Measurements from ENCODE around the gene LMBRD1. TPM values are rescaled to one million over a fixed set of nuclear protein-coding genes. Genes with fewer than 3 reads are reported as not detected.
A peak's percentile ranks its signal among the peaks of the same experiment; 100 is the strongest.

Gene LMBRD1
- total and polyA plus RNA-seq, 8 donors, result 9.8 to 83.0 (median 28.1) TPM

DNA sequence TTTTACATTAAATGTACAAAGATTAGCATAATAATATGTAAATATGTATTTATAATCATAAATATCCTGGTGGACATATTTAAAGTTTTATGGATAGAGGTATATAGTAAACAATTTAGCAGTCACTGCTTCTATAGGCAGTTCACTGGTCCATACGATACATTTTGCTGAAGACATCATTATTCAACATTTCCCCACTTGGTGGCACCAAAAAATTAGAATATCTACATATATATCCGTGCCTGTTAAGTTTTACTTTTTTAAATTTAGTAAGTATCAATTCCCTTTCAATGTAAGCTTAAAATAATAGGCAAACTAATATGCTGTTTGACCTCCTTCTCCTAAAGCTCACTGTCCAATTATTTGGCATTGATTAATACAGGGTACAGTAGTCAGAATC lies 64.2 kb downstream of the LMBRD1 start:
- H3K36me3 ChIP-seq, result peaks cover 0 to 20% (median 17%) of the 10 kb centered on the region in 4 donors
- peaks cover 0 to 15% (median 0%) of the 10 kb centered on the region in 4 donors for H3K4me1 ChIP-seq
- no peaks in the 10 kb centered on the region for H3K27me3 ChIP-seq
- intact Hi-C loops (cut with DNase I; ENCODE audit: low total_unique reads), result no loop called here
- WGBS, 5 donors, result 36 to 54% (median 47%) methylated on average over 2 of the region's 2 CpGs
- H3K4me3 ChIP-seq, result no peak overlapping the region
- H3K9me3 ChIP-seq, result no peaks in the 10 kb centered on the region
- DNase-seq, result peak in 1 of 2 donors; percentile 42
- no peak overlapping the region for H3K27ac ChIP-seq
- TF ChIP-seq EP300 (IDR thresholded peaks at IDR 0.05) (no peak), POLR2A (IDR thresholded peaks at IDR 0.05) (no peak), POLR2AphosphoS5 (IDR thresholded peaks at IDR 0.05) (no peak)
- TF ChIP-seq, protein P1, sequence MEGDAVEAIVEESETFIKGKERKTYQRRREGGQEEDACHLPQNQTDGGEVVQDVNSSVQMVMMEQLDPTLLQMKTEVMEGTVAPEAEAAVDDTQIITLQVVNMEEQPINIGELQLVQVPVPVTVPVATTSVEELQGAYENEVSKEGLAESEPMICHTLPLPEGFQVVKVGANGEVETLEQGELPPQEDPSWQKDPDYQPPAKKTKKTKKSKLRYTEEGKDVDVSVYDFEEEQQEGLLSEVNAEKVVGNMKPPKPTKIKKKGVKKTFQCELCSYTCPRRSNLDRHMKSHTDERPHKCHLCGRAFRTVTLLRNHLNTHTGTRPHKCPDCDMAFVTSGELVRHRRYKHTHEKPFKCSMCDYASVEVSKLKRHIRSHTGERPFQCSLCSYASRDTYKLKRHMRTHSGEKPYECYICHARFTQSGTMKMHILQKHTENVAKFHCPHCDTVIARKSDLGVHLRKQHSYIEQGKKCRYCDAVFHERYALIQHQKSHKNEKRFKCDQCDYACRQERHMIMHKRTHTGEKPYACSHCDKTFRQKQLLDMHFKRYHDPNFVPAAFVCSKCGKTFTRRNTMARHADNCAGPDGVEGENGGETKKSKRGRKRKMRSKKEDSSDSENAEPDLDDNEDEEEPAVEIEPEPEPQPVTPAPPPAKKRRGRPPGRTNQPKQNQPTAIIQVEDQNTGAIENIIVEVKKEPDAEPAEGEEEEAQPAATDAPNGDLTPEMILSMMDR (IDR thresholded peaks at IDR 0.05), result no peak

DNA sequence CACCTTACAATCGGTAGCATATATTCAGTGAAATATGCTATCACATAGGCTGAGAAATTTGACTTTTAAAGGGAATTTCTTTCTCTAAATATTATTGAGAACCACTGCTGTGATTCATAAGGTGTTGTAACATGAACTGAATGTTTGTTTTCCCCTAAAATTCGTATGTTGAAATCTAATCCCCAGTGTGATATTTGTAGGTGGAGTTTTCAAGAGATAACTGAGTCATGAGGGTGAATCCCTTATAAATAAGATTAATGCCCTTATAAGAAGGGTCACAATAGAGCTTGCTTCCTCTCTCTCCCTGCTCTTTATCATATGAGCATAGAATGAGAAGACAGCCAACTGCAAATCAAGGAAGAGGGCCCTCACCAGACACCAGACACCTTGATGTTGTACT lies 64.8 kb downstream of the LMBRD1 start:
- no peaks in the 10 kb centered on the region for H3K9me3 ChIP-seq
- no peak overlapping the region for H3K27ac ChIP-seq
- H3K36me3 ChIP-seq, result peaks cover 0 to 20% (median 16%) of the 10 kb centered on the region in 4 donors
- no peak for DNase-seq
- intact Hi-C loops (cut with DNase I; ENCODE audit: low total_unique reads), result no loop called here
- no peaks in the 10 kb centered on the region for H3K27me3 ChIP-seq
- WGBS, 5 donors, result 52 to 75% (median 57%) methylated on average over 2 of the region's 2 CpGs
- H3K4me1 ChIP-seq, result peaks cover 0 to 15% (median 0%) of the 10 kb centered on the region in 4 donors
- H3K4me3 ChIP-seq, result no peak overlapping the region
- no peak for TF ChIP-seq POLR2A (IDR thresholded peaks at IDR 0.05)
- TF ChIP-seq, protein P1 (IDR thresholded peaks at IDR 0.05), result no peak
- no peak for TF ChIP-seq EP300 (IDR thresholded peaks at IDR 0.05)
- TF ChIP-seq POLR2AphosphoS5 (IDR thresholded peaks at IDR 0.05), result no peak

DNA sequence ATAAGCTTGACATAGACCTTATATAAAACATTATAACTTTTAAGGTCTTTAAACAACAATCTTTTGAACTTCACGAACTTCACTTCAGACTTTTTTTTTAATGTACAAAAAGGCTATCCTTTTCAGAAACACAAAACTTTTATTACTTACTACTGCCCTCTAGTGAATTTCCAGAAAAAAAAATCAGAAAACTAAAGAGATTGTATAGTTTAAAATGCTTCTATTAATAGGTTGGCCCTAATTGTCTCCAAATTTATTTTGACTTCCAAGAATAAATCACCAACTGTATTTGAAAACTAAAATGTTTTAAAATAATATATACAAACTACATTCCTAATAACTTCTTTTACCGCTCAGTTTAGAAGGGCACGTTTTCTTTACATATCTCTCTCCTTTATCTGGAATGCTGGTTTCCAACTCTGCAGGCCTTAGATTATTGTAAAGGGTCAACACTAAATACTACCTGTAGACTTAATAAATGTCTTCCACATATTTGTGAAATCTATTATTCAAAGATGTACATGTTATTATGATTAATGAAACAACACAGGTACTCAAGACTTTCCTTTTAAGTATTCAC lies 66.8 kb downstream of the LMBRD1 start:
- Histone ChIP-seq H3K27ac (no peak overlapping the region), H3K9me3 (peaks cover 0 to 11% (median 5%) of the 10 kb centered on the region in 4 donors), H3K4me3 (no peak overlapping the region), H3K36me3 (peaks cover 0 to 24% (median 13%) of the 10 kb centered on the region in 4 donors), H3K4me1 (peaks cover 0 to 15% (median 0%) of the 10 kb centered on the region in 4 donors), H3K27me3 (no peaks in the 10 kb centered on the region)
- WGBS, 5 donors, result 45 to 62% (median 46%) methylated on average over 3 of the region's 3 CpGs
- peak in 1 of 2 donors; percentile 6 for DNase-seq
- TF ChIP-seq, protein P1 (IDR thresholded peaks at IDR 0.05), result peak in 1 of 7 experiments; percentile 24
- no peak for TF ChIP-seq POLR2A (IDR thresholded peaks at IDR 0.05)
- intact Hi-C loops (cut with DNase I; ENCODE audit: low total_unique reads), result no loop called here

DNA sequence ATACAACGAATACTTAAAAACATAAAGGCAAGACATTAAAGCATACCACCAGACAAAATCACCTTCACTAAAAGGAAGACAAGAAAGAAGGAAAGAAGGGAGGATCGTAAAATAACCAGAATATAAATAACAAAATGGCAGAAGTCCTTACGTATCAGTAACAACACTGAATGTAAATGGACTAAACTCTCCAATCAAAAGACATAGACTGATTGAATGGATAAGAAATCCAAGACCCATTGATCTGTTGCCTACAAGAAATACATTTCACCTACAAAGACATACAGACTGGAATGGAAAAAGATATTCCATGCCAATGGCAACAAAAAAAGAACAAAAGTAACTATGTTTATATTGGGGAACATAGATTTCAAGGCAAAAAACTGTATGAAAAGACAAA lies 74.1 kb downstream of the LMBRD1 start:
- no peak for TF ChIP-seq EP300 (IDR thresholded peaks at IDR 0.05)
- TF ChIP-seq, protein P1 (IDR thresholded peaks at IDR 0.05), result no peak
- TF ChIP-seq POLR2A (IDR thresholded peaks at IDR 0.05), result no peak
- TF ChIP-seq POLR2AphosphoS5 (IDR thresholded peaks at IDR 0.05), result no peak
- intact Hi-C loops (cut with DNase I; ENCODE audit: low total_unique reads), result no loop called here
- DNase-seq, result no peak
- peaks cover 0 to 11% (median 5%) of the 10 kb centered on the region in 4 donors for H3K9me3 ChIP-seq
- H3K4me1 ChIP-seq, result peaks cover 0 to 3% (median 0%) of the 10 kb centered on the region in 4 donors
- H3K27me3 ChIP-seq, result no peaks in the 10 kb centered on the region
- 93 to 98% (median 96%) methylated on average over 3 of the region's 3 CpGs for WGBS, 5 donors
- no peak overlapping the region for H3K27ac ChIP-seq
- peaks cover 0 to 53% (median 33%) of the 10 kb centered on the region in 4 donors for H3K36me3 ChIP-seq
- H3K4me3 ChIP-seq, result no peak overlapping the region
